Measurements from ENCODE around the gene TPSG1. TPM values are rescaled to one million over a fixed set of nuclear protein-coding genes. Genes with fewer than 3 reads are reported as not detected.
A peak's percentile ranks its signal among the peaks of the same experiment; 100 is the strongest.

Gene TPSG1
- total RNA-seq, 1 experiment from 2014 or later = not detected

- peak; percentile 42 to 71 for DNase-seq (ENCODE audit: low read depth in 1 of 2, low spot score in 2 of 2)
- no peaks in the 10 kb centered on the region for H3K36me3 ChIP-seq
- no peak overlapping the region for H3K4me3 ChIP-seq
- H3K9me3 ChIP-seq (replicated peaks) = no peaks in the 10 kb centered on the region
- H3K27ac ChIP-seq = no peak overlapping the region
- H3K4me1 ChIP-seq (replicated peaks) = peaks cover 21% of the 10 kb centered on the region
- H3K27me3 ChIP-seq (replicated peaks) = peaks cover 10% of the 10 kb centered on the region
Observed at GRCh38 chr16:1182316-1182671, 42.8 kb downstream of the TPSG1 start.

DNA sequence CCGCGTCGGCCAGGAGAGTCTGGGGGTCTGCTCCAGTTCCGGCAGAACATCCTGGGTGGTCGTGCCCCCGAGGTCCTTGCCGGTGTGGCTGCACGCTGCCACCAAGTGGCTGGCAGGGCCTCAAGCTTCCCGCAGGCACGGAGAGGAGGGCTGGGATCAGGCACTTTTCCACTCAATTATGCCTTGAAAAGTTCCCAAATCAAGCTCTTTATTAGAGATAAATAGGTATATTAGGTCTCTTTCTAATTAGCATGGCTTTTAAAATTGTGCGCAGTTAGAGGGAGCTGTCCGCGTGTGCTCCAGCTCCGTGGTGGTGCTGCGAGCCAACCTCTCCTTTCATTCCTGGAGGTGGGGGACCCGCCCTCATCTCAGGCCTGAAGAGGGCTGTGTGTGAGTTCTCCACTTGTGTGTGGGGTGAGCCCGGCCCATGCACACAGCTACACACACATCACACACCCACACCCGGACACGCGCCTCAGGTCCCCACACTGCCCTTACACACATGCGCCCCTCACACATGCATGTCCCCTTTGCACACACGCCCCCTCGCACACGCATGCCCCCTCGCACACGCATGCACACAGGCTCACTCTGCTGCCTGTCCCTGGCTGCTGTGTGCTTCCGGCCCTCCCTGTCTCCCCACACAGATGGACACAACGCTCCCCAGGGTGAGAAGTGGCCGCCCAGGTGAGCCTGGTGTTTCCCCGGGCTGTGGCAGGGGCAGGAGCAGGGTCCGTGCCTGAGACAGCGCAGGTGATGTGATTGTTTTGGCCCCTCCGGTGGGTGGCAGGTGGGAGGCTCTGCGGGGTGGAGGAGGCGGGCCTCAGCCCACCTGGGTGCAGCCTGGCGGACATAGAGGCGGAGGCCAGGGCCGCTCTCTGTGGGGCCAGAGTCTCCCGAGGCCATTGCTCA, 43.4 kb downstream of the TPSG1 start:
- Histone ChIP-seq H3K9me3 (replicated peaks) (no peaks in the 10 kb centered on the region), H3K4me3 (no peak overlapping the region), H3K27ac (no peak overlapping the region), H3K36me3 (no peaks in the 10 kb centered on the region), H3K4me1 (replicated peaks) (peaks cover 21% of the 10 kb centered on the region), H3K27me3 (replicated peaks) (peaks cover 15% of the 10 kb centered on the region)
- no peak for DNase-seq (ENCODE audit: low read depth in 1 of 2, low spot score in 2 of 2)

DNA sequence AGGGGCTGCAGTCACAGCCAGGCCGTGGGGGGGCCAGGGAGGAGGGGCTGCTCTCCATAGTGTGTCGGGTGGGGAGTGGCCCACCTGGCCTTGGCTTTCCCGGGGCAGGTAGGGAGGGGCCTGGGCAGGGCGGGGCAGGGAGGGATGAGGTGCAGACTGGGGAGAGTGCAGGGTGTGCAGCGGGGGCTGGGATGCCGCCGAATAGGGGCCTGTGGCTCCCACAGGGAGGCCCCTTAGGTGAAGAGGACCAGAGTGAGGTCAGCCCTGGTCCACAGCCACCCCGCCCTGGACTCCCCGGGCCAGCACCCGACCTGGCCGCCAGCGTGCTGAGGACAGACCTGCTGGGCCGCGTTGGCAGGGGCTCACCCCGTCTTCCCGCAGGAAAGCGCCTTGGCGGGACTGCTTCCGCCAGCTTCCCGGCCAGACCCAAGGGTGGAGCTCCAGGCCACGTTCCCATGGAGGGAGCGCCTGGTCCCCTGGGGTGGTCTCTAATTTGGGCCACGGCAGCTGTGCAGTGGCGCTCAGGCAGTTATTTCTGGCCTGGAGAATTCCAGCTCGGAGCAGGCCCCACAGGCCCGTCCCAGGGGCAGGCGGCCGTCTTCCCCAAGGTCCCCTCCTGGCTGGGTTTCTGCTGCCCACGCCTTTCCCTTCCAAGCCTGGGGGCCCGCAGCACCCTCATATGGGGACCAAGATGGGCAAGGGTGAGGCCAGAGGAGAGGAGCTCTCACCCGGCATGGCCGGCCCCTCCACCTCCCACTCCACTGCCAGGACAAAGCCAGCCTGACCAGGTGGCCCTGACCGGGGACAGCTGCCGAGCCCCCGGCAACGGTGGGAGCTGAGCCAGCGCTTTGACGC, 44.3 kb downstream of the TPSG1 start:
- Histone ChIP-seq H3K9me3 (replicated peaks) (no peaks in the 10 kb centered on the region), H3K36me3 (no peaks in the 10 kb centered on the region), H3K4me1 (replicated peaks) (peaks cover 21% of the 10 kb centered on the region), H3K27ac (no peak overlapping the region), H3K4me3 (no peak overlapping the region), H3K27me3 (replicated peaks) (peaks cover 22% of the 10 kb centered on the region)
- no peak for DNase-seq (ENCODE audit: low read depth in 1 of 2, low spot score in 2 of 2)

GRCh38 chr16:1178295-1178910, 46.7 kb downstream of the TPSG1 start:
- Histone ChIP-seq H3K36me3 (no peaks in the 10 kb centered on the region), H3K27ac (no peak overlapping the region), H3K4me3 (no peak overlapping the region), H3K9me3 (replicated peaks) (no peaks in the 10 kb centered on the region), H3K4me1 (replicated peaks) (peaks cover 21% of the 10 kb centered on the region), H3K27me3 (replicated peaks) (peaks cover 25% of the 10 kb centered on the region)
- no peak for DNase-seq (ENCODE audit: low read depth in 1 of 2, low spot score in 2 of 2)

- DNase-seq (ENCODE audit: low read depth in 1 of 2, low spot score in 2 of 2) = no peak
- peaks cover 16% of the 10 kb centered on the region for H3K4me1 ChIP-seq (replicated peaks)
- no peaks in the 10 kb centered on the region for H3K9me3 ChIP-seq (replicated peaks)
- no peaks in the 10 kb centered on the region for H3K36me3 ChIP-seq
- no peak overlapping the region for H3K4me3 ChIP-seq
- H3K27ac ChIP-seq = no peak overlapping the region
- H3K27me3 ChIP-seq (replicated peaks) = peaks cover 25% of the 10 kb centered on the region
Observed at GRCh38 chr16:1177750-1178149, 47.3 kb downstream of the TPSG1 start.

DNA sequence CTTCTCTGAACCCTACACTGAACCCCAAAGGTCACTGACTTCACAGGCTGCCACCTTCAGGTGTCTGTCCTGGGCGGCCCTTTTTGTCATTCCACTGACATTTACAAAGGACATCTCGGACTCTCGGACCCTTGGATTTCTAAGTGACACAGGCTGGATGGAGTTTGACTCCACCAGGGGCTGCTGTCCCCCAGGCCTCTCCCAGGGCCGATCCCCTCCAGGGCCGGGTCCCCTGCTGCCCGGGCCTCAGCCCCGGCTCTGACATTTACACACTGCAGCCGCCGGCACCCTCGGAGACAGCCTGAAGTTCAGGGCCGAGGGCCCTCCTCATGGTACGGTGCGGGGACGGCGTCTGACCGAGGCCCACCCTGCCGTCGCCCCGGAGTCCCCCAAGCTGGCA, 48.0 kb downstream of the TPSG1 start:
- H3K9me3 ChIP-seq (replicated peaks) = no peaks in the 10 kb centered on the region
- no peaks in the 10 kb centered on the region for H3K36me3 ChIP-seq
- no peak overlapping the region for H3K4me3 ChIP-seq
- H3K27ac ChIP-seq = no peak overlapping the region
- no peak for DNase-seq (ENCODE audit: low read depth in 1 of 2, low spot score in 2 of 2)
- H3K4me1 ChIP-seq (replicated peaks) = peaks cover 9% of the 10 kb centered on the region
- peaks cover 29% of the 10 kb centered on the region for H3K27me3 ChIP-seq (replicated peaks)

DNA sequence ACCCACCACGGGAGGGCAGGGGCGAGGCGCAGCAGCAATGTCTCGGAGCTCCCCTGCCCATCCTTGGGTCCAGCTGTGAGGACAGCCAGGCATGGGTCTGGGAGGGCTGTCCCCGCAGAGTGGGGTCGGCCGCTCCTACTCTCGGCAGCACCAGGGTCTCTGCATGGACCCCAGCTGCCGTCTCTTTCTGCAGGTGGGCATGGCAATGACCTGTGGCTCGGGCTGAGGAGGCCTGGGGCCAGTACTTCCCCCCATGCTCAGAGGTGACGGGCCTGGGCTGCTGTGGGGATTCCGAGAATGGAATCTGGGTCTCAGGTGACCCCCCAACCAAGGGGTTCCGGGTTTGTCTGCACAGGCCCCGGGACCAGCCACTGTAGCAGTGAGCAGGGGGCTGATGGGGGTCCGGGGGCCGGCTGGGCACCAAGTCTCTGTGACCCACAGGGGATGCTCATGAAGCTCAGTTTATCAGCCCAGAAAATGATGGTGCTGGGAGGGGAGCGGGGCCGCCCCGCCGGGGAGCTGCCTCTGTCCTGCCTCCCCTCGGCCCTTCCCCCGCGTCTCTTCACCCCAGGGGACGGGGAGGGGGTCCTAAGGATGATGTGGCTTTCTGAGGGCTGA, 48.7 kb downstream of the TPSG1 start:
- no peaks in the 10 kb centered on the region for H3K9me3 ChIP-seq (replicated peaks)
- H3K4me3 ChIP-seq = no peak overlapping the region
- H3K4me1 ChIP-seq (replicated peaks) = peaks cover 3% of the 10 kb centered on the region; the same call in 1 of the 2 replicates
- DNase-seq (ENCODE audit: low read depth in 1 of 2, low spot score in 2 of 2) = no peak
- H3K27me3 ChIP-seq (replicated peaks) = peaks cover 35% of the 10 kb centered on the region
- no peaks in the 10 kb centered on the region for H3K36me3 ChIP-seq
- H3K27ac ChIP-seq = no peak overlapping the region

GRCh38 chr16:1175566-1176279, 49.3 kb downstream of the TPSG1 start:
- DNase-seq (ENCODE audit: low read depth in 1 of 2, low spot score in 2 of 2) = no peak
- Histone ChIP-seq H3K27me3 (replicated peaks) (peaks cover 42% of the 10 kb centered on the region), H3K27ac (no peak overlapping the region), H3K4me1 (replicated peaks) (0 out of 2 replicates have a peak, but pooled peaks cover 3% of the 10 kb centered on the region), H3K4me3 (no peak overlapping the region), H3K36me3 (no peaks in the 10 kb centered on the region), H3K9me3 (replicated peaks) (no peaks in the 10 kb centered on the region)

DNA sequence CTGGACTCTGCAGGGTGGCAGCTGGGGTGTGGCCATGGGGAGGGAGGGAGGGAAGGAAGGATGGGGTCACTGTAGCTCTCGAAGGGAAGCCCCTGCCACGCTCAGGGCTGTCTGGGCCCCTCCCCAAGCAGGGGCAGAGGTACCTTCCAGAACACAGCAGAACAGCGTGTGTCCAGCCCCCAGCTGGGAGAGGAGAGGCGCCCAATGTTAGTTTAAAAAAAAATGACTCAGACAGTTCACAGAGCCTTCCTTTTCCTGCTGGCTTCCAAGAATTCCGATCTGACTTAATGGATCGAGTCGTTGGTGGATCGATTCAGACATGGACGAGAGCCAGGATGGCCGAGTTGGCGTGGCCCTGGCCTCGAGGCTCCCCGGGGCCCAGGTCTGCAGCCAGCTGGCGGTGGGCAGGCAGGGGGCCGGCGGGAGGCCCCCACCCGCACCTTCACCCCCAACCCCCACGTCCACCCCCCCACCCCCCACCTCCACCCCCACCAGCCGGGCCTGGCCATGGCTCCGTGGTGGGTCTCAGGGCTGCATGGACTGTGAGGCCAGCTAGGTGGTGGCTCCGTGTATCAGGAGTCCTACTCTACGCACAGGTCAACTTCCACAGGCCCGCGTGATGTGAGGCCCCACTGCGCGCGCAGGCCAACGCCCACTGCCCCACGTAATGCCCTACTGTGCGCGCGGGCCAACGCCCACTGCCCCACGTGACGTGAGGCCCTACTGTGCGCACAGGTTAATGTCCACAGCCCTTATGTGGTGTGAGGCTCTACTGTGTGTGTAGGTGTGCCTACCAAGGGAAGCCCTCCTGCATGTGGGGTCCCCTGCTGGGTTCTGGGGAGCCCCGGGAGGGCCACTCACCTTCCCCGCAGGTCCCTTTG, 50.4 kb downstream of the TPSG1 start:
- H3K27me3 ChIP-seq (replicated peaks) = peaks cover 52% of the 10 kb centered on the region
- DNase-seq (ENCODE audit: low read depth in 1 of 2, low spot score in 2 of 2) = no peak
- H3K36me3 ChIP-seq = no peaks in the 10 kb centered on the region
- H3K4me3 ChIP-seq = no peak overlapping the region
- H3K27ac ChIP-seq = no peak overlapping the region
- no peaks in the 10 kb centered on the region for H3K9me3 ChIP-seq (replicated peaks)
- 0 out of 2 replicates have a peak, but pooled peaks cover 3% of the 10 kb centered on the region for H3K4me1 ChIP-seq (replicated peaks)

GRCh38 chr16:1173788-1174451, 51.1 kb downstream of the TPSG1 start:
- no peak overlapping the region for H3K27ac ChIP-seq
- no peak for DNase-seq (ENCODE audit: low read depth in 1 of 2, low spot score in 2 of 2)
- H3K4me1 ChIP-seq (replicated peaks) = 0 out of 2 replicates have a peak, but pooled peaks cover 3% of the 10 kb centered on the region
- no peaks in the 10 kb centered on the region for H3K36me3 ChIP-seq
- no peak overlapping the region for H3K4me3 ChIP-seq
- no peaks in the 10 kb centered on the region for H3K9me3 ChIP-seq (replicated peaks)
- H3K27me3 ChIP-seq (replicated peaks) = peaks cover 58% of the 10 kb centered on the region

GRCh38 chr16:1172651-1173050, 52.4 kb downstream of the TPSG1 start:
- Histone ChIP-seq H3K4me3 (no peak overlapping the region), H3K9me3 (replicated peaks) (no peaks in the 10 kb centered on the region), H3K27me3 (replicated peaks) (peaks cover 58% of the 10 kb centered on the region), H3K4me1 (replicated peaks) (0 out of 2 replicates have a peak, but pooled peaks cover 3% of the 10 kb centered on the region), H3K36me3 (no peaks in the 10 kb centered on the region), H3K27ac (no peak overlapping the region)
- no peak for DNase-seq (ENCODE audit: low read depth in 1 of 2, low spot score in 2 of 2)

Measured in SJSA1 (cell line).